Endothelial cell of umbilical vein (primary cell): Measurements from ENCODE around the gene GTF3C2. TPM values are rescaled to one million over a fixed set of nuclear protein-coding genes. Genes with fewer than 3 reads are reported as not detected.

Source experiments
- BruUV-seq: library from RNA; stranded (reverse); fragments of 400-500 nt; replicated peaks from 2 replicates; lab custom pipeline; 2021; lab: Mats Ljungman, UMichigan
- CTCF ChIA-PET: fragments of 300-600, 350-600 bp; sonication (Branson Sonifier 250); formaldehyde crosslinking; loops from one replicate; lab custom pipeline; 2021; ENCODE audit warnings: antibody characterized with exemption, inconsistent platforms; lab: Charles Lee
- POLR2A ChIA-PET: fragments of 300-600, 350-600 bp; sonication (Branson Sonifier 250); formaldehyde crosslinking; loops from one replicate; lab custom pipeline; 2021; ENCODE audit warnings: antibody characterized with exemption, inconsistent platforms; lab: Charles Lee
- DNase-seq: peaks from one replicate; pipeline ENCODE4 v3.0.0-alpha.2; 2011; ENCODE audit warnings: low read depth, low spot score
- FAIRE-seq: peaks from 2 replicates; lab custom pipeline; 2011; peaks lifted over from hg19 to GRCh38; lab: Jason Lieb, UNC
- H2AFZ ChIP-seq: 2 replicates; pipeline ENCODE4 v1.6.0; 2012; ENCODE audit warnings: low read depth, low read length, control low read depth, inconsistent platforms
- H3K27ac ChIP-seq: 2 replicates; pipeline ENCODE4 v1.5.1; 2011; ENCODE audit warnings: low read depth, mild to moderate bottlenecking, control low read depth, low read length, moderate library complexity; ENCODE audit not compliant: insufficient read depth
- H3K27me3 ChIP-seq, 2 experiments: 2 replicates each; pipeline versions ENCODE4 v1.6.0 to v1.6.1; 2011; ENCODE audit warnings: low read length in 2 of 2, mixed read lengths in 1 of 2; ENCODE audit not compliant: control insufficient read depth in 2 of 2, insufficient read depth in 2 of 2
- H3K36me3 ChIP-seq, 2 experiments: 2 replicates in 1 of 2; 3 replicates in 1 of 2; pipeline ENCODE4 v1.5.1; 2011; ENCODE audit warnings: low read length in 2 of 2, mild to moderate bottlenecking in 1 of 2, moderate library complexity in 1 of 2; ENCODE audit not compliant: control insufficient read depth in 2 of 2, insufficient read depth in 2 of 2; ENCODE audit errors: extremely low read depth in 1 of 2
- H3K4me1 ChIP-seq: 3 replicates; pipeline ENCODE4 v1.5.1; 2011; ENCODE audit warnings: mild to moderate bottlenecking, low read length; ENCODE audit not compliant: control insufficient read depth, insufficient read depth; ENCODE audit errors: extremely low read depth
- H3K4me2 ChIP-seq: 2 replicates; pipeline ENCODE4 v1.6.1; 2011; ENCODE audit warnings: low read length, control low read depth, mixed read lengths; ENCODE audit not compliant: insufficient read depth
- H3K4me3 ChIP-seq, 3 experiments: fragments of 200-600 bp in 1 of 3; sonication (generic), shearing (Covaris generic) in 1 of 3; replicated peaks in 1 of 3; 2 replicates each; pipeline ENCODE4 v1.5.1; 2011 to 2016; ENCODE audit warnings: control low read depth in 3 of 3, low read length in 3 of 3, mild to moderate bottlenecking in 2 of 3, inconsistent platforms in 1 of 3, low read depth in 1 of 3, moderate library complexity in 1 of 3; ENCODE audit not compliant: insufficient read depth in 1 of 3
- H3K79me2 ChIP-seq: 2 replicates; pipeline ENCODE4 v1.6.0; 2012; ENCODE audit warnings: low read length, inconsistent platforms; ENCODE audit not compliant: control insufficient read depth, insufficient read depth
- H3K9ac ChIP-seq: replicated peaks from 2 replicates; pipeline ENCODE3; 2011; ENCODE audit warnings: low read length, control low read depth; ENCODE audit not compliant: insufficient read depth; ENCODE audit errors: extremely low read depth
- H3K9me1 ChIP-seq: replicated peaks from 3 replicates; pipeline ENCODE4 v1.6.0; 2011; ENCODE audit warnings: mild to moderate bottlenecking, low read length; ENCODE audit not compliant: control insufficient read depth, insufficient read depth; ENCODE audit errors: extremely low read depth
- H3K9me3 ChIP-seq: replicated peaks from 2 replicates; pipeline ENCODE4 v1.5.1; 2012; ENCODE audit warnings: low read length, inconsistent platforms; ENCODE audit not compliant: control insufficient read depth, insufficient read depth
- H4K20me1 ChIP-seq: replicated peaks from 2 replicates; pipeline ENCODE3; 2011; ENCODE audit warnings: mild to moderate bottlenecking, low read length; ENCODE audit not compliant: control insufficient read depth, insufficient read depth; ENCODE audit errors: extremely low read depth
- EZH2 ChIP-seq: IDR thresholded peaks from 2 replicates; pipeline ENCODE4 v1.6.1; 2012; ENCODE audit warnings: borderline replicate concordance, low read depth, mild to moderate bottlenecking, moderate library complexity, low read length, inconsistent platforms; ENCODE audit not compliant: severe bottlenecking
- FOS ChIP-seq: IDR thresholded peaks from 2 replicates; pipeline ENCODE4 v1.6.1; 2011; ENCODE audit warnings: mild to moderate bottlenecking, low read length, moderate library complexity, borderline replicate concordance; ENCODE audit not compliant: insufficient read depth
- GATA2 ChIP-seq: IDR thresholded peaks from 2 replicates; pipeline ENCODE4 v1.7.0; 2011; ENCODE audit warnings: low read depth, mild to moderate bottlenecking, moderate library complexity, mixed read lengths, low read length; ENCODE audit not compliant: insufficient read length, insufficient read depth
- JUN ChIP-seq: IDR thresholded peaks from 2 replicates; pipeline ENCODE4 v1.6.1; 2011; ENCODE audit warnings: borderline replicate concordance, low read depth; ENCODE audit not compliant: insufficient read length, insufficient read depth
- MYC ChIP-seq: IDR thresholded peaks from one replicate; pipeline ENCODE4 v1.6.1; 2011; ENCODE audit warnings: mild to moderate bottlenecking, low read depth, low read length
- POLR2AphosphoS5 ChIP-seq: IDR thresholded peaks from 2 replicates; pipeline ENCODE4 v1.6.1; 2012; ENCODE audit warnings: low read depth, mild to moderate bottlenecking, control low read depth, low read length, moderate library complexity; ENCODE audit not compliant: insufficient read depth
- dilution Hi-C: fragments of 300-500 bp; cut with MboI; formaldehyde crosslinking; loops from one replicate; pipeline ENCODE4 v1.15.0; 2019; ENCODE audit warnings: low sequenced_read_pairs; ENCODE audit not compliant: extremely low pct_ligation_motif_present
- intact Hi-C: fragments of 100-400 bp; cut with micrococcal nuclease; formaldehyde crosslinking; loops from one replicate; pipeline ENCODE4 v1.10.0; 2022
- polyA plus RNA-seq, 4 experiments: library from polyadenylated mRNA; depleted of rRNA in 3 of 4; stranded (reverse) in 3 of 4; unstranded in 1 of 4; fragments of >200 nt; gene quantifications; 2 replicates each; pipeline versions ENCODE4 v1.2.1 to v1.2.3, GENCODE V29; 2011 to 2012; ENCODE audit warnings: missing spikeins in 1 of 4
- total RNA-seq: library from RNA; stranded (reverse); gene quantifications from 2 replicates; pipeline ENCODE4 v1.2.3, GENCODE V29; 2021
- TF ChIP-seq, protein P1 (sequence below): IDR thresholded peaks from 2 replicates; pipeline ENCODE4 v1.6.1; 2011; ENCODE audit not compliant: insufficient read depth, insufficient read length

The GTF3C2 gene
- total and polyA plus RNA-seq, 2 donors (not counting 3 experiments of a cell fraction or from before 2014, with no cell fraction given): 57.4 to 59.7 TPM

DNA sequence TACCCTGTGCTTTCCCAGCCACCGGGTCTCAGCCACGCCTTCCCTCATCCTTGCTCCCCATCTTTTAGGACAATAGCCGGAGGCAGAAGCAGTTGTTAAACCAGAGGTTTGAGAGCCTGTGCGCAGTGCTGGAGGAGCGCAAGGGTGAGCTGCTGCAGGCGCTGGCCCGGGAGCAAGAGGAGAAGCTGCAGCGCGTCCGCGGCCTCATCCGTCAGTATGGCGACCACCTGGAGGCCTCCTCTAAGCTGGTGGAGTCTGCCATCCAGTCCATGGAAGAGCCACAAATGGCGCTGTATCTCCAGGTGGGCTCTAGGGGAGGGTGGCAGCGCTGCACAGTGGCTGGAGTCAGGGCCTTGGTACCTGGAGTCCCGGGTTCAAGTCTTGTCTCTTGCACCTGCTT lies 51.0 kb downstream of the GTF3C2 start:
- Histone ChIP-seq H3K4me2 (no peak overlapping the region), H3K9me1 (no peaks in the 10 kb centered on the region), H4K20me1 (no peaks in the 10 kb centered on the region), H3K4me1 (peaks cover 8% of the 10 kb centered on the region), H3K27ac (no peak overlapping the region), H2AFZ (no peak overlapping the region), H3K79me2 (no peaks in the 10 kb centered on the region), H3K4me3 (no peak overlapping the region), H3K36me3 (no peaks in the 10 kb centered on the region), H3K9me3 (no peaks in the 10 kb centered on the region), H3K9ac (no peak overlapping the region), H3K27me3 (peaks cover 25 to 41% of the 10 kb centered on the region in 2 experiments)
- intact Hi-C loops: no loop called here
- dilution Hi-C loops: no loop called here
- BruUV-seq: no TSS peak
- ChIA-PET POLR2A (no interaction called here), CTCF (interaction anchor here (1.0 to 6.7 kb wide), 7 partner anchors 13 to 208 kb away, joined by 3 to 115 read pairs (median 4); partner anchors contain the start of genes CAD and TRIM54)
- FAIRE-seq (no peak), DNase-seq (no peak)
- TF ChIP-seq POLR2AphosphoS5 (no peak), GATA2 (no peak), MYC (no peak), EZH2 (no peak), FOS (no peak), JUN (no peak)
- TF ChIP-seq, protein P1, sequence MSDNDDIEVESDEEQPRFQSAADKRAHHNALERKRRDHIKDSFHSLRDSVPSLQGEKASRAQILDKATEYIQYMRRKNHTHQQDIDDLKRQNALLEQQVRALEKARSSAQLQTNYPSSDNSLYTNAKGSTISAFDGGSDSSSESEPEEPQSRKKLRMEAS: no peak
